Type B pancreatic cell (in vitro differentiated cells): ENCODE data around the gene PINLYP. TPM values are rescaled to one million over a fixed set of nuclear protein-coding genes. Genes with fewer than 3 reads are reported as not detected.

ENCODE experiments used
- DNase-seq: peaks from one replicate; pipeline ENCODE4 v3.0.0; 2021; ENCODE audit warnings: mixed read lengths; ENCODE audit not compliant: unreplicated experiment; ENCODE audit errors: extremely low spot score
- H3K27ac Mint-ChIP-seq: 2 replicates; pipeline ENCODE4 v1.8.0; 2021; ENCODE audit warnings: mild to moderate bottlenecking, mixed read lengths
- H3K27me3 Mint-ChIP-seq: 2 replicates; pipeline ENCODE4 v1.8.0; 2021; ENCODE audit warnings: mixed read lengths
- H3K36me3 Mint-ChIP-seq: 2 replicates; pipeline ENCODE4 v1.8.0; 2021; ENCODE audit warnings: mixed read lengths
- H3K4me1 Mint-ChIP-seq: one replicate; pipeline ENCODE4 v1.8.0; 2021; ENCODE audit warnings: mixed read lengths; ENCODE audit not compliant: unreplicated experiment
- H3K4me3 Mint-ChIP-seq: 2 replicates; pipeline ENCODE4 v1.8.0; 2021; ENCODE audit warnings: mild to moderate bottlenecking, mixed read lengths
- H3K9me3 Mint-ChIP-seq: 2 replicates; pipeline ENCODE4 v1.8.0; 2021; ENCODE audit warnings: mixed read lengths
- CTCF ChIP-seq: fragments of 200-600 bp; sonication (generic); conservative IDR thresholded peaks from 2 replicates; pipeline ENCODE4 v1.5.0; 2021; ENCODE audit warnings: antibody characterized with exemption, mild to moderate bottlenecking
- total RNA-seq: library from RNA; stranded (reverse); gene quantifications from 2 replicates; pipeline ENCODE4 v1.2.1, GENCODE V29; 2021; ENCODE audit warnings: low replicate concordance

Gene PINLYP
- total RNA-seq, 1 donor from 2014 or later, result 6.0 TPM

GRCh38 chr19:43569657-43570056 lies 5.9 kb upstream of the PINLYP start:
- H3K27ac Mint-ChIP-seq, result peak overlapping the region; percentile 43
- H3K4me1 Mint-ChIP-seq, result peaks cover 15% of the 10 kb centered on the region
- H3K9me3 Mint-ChIP-seq, result no peaks in the 10 kb centered on the region
- peaks cover 9% of the 10 kb centered on the region for H3K36me3 Mint-ChIP-seq
- no peak for DNase-seq
- no peak for TF ChIP-seq CTCF
- H3K4me3 Mint-ChIP-seq, result no peak overlapping the region
- no peaks in the 10 kb centered on the region for H3K27me3 Mint-ChIP-seq

- H3K27me3 Mint-ChIP-seq, result no peaks in the 10 kb centered on the region
- peaks cover 20% of the 10 kb centered on the region for H3K4me1 Mint-ChIP-seq
- no peak for DNase-seq
- no peak overlapping the region for H3K4me3 Mint-ChIP-seq
- H3K9me3 Mint-ChIP-seq, result no peaks in the 10 kb centered on the region
- peak overlapping the region; percentile 43 for H3K27ac Mint-ChIP-seq
- H3K36me3 Mint-ChIP-seq, result peaks cover 12% of the 10 kb centered on the region
- TF ChIP-seq CTCF, result no peak
Measured at GRCh38 chr19:43570174-43570791, 5.3 kb upstream of the PINLYP start.

- Mint-ChIP-seq H3K27me3 (no peaks in the 10 kb centered on the region), H3K9me3 (no peaks in the 10 kb centered on the region), H3K4me3 (peak overlapping the region; percentile 13)
Measured at GRCh38 chr19:43572171-43572588, 3.4 kb upstream of the PINLYP start.

GRCh38 chr19:43574424-43575155 lies 1.0 kb upstream of the PINLYP start:
- H3K9me3 Mint-ChIP-seq, result no peaks in the 10 kb centered on the region
- H3K27ac Mint-ChIP-seq, result peak overlapping the region; percentile 95
- peaks cover 9% of the 10 kb centered on the region for H3K36me3 Mint-ChIP-seq
- peaks cover 34% of the 10 kb centered on the region for H3K4me1 Mint-ChIP-seq
- no peak for TF ChIP-seq CTCF
- H3K27me3 Mint-ChIP-seq, result no peaks in the 10 kb centered on the region
- H3K4me3 Mint-ChIP-seq, result peak overlapping the region; percentile 97
- no peak for DNase-seq

More at GRCh38 chr19:43572171-43572588, 3.4 kb upstream of the PINLYP start:
- Mint-ChIP-seq H3K36me3 (peaks cover 9% of the 10 kb centered on the region), H3K27ac (peak overlapping the region; percentile 52), H3K4me1 (peaks cover 27% of the 10 kb centered on the region)
- no peak for DNase-seq
- no peak for TF ChIP-seq CTCF

- H3K9me3 Mint-ChIP-seq, result no peaks in the 10 kb centered on the region
- H3K36me3 Mint-ChIP-seq, result peaks cover 4% of the 10 kb centered on the region
- peaks cover 35% of the 10 kb centered on the region for H3K4me1 Mint-ChIP-seq
- no peak for TF ChIP-seq CTCF
- H3K27me3 Mint-ChIP-seq, result no peaks in the 10 kb centered on the region
- H3K4me3 Mint-ChIP-seq, result peak overlapping the region; percentile 97
- H3K27ac Mint-ChIP-seq, result peak overlapping the region; percentile 95
- no peak for DNase-seq
Measured at GRCh38 chr19:43575955-43576878, 616 bp downstream of the PINLYP start.
